Activated CD4-positive, alpha-beta memory T cell treated with anti-CD3 and anti-CD28 coated beads for 36 hours (primary cell): Measurements from ENCODE around the gene CADPS. TPM values are rescaled to one million over a fixed set of nuclear protein-coding genes. Genes with fewer than 3 reads are reported as not detected.

Source experiments
- CTCF ChIA-PET: fragments of 350-600 bp; sonication (Branson Sonifier 250); formaldehyde crosslinking; loops from one replicate; lab custom pipeline; 2021; ENCODE audit warnings: antibody characterized with exemption, inconsistent platforms; lab: Charles Lee
- POLR2A ChIA-PET: fragments of 350-600 bp; sonication (Branson Sonifier 250); formaldehyde crosslinking; loops from one replicate; lab custom pipeline; 2021; ENCODE audit warnings: antibody characterized with exemption; lab: Charles Lee
- DNase-seq: peaks from one replicate; pipeline ENCODE4 v3.0.0-alpha.2; 2020
- H3K27ac Mint-ChIP-seq: one replicate; pipeline ENCODE4 v1.8.0; 2021; ENCODE audit warnings: mixed read lengths
- H3K27me3 Mint-ChIP-seq: one replicate; pipeline ENCODE4 v1.8.0; 2021; ENCODE audit warnings: mixed read lengths
- H3K36me3 Mint-ChIP-seq: one replicate; pipeline ENCODE4 v1.8.0; 2021; ENCODE audit warnings: mixed read lengths
- H3K4me1 Mint-ChIP-seq: one replicate; pipeline ENCODE4 v1.8.0; 2021; ENCODE audit warnings: low read depth, mixed read lengths
- H3K4me3 Mint-ChIP-seq: one replicate; pipeline ENCODE4 v1.8.0; 2021; ENCODE audit warnings: mild to moderate bottlenecking, mixed read lengths
- H3K9me3 Mint-ChIP-seq: one replicate; pipeline ENCODE4 v1.8.0; 2021; ENCODE audit warnings: mixed read lengths
- intact Hi-C: fragments of 100-400 bp; cut with micrococcal nuclease; formaldehyde crosslinking; loops from one replicate; pipeline ENCODE4 v1.15.1; 2023
- total RNA-seq, 2 experiments: library from RNA; stranded (reverse); gene quantifications; one replicate each; pipeline ENCODE4 v1.2.3, GENCODE V29; 2021

The CADPS gene
- total RNA-seq, 2 experiments from 2014 or later, result not detected

DNA sequence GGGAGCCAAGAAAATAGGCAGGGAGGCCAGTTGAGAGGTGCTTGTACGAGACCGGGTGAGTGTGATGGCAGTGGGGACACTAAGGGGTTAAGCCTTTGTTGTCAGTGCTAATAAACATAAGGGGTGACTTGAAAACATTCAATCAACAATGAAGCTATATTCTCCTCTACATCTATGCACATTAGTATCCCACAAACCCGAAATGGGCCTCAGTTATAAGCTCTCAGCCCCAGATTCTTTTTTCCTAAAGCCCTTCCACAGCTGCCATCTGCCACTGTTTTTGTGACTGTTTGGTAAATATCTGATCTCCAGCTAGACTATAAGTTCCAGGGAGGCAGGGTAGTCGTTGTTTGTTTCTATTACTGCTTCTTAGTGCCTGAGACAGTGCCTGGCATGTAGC lies 118.2 kb downstream of the CADPS start:
- CTCF ChIA-PET, result no interaction called here

DNA sequence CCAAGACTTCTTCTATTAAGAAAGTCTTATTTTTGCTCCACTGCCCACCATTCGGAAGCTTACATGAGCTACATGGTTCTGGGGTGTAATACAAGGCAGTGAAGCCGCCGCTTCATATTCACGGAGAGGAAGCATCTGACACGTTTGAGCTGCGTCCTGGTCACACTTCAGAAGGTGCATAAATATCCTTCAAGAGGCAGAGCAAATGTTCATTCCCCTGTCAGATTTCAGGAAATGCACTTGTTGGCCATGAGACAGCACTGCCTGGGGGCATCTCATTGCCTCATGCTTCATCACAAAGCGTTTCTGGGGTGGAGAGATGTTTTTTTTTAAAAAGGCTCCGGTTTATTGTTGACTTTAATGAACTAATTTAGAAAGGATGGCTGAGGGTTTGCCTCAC lies 119.9 kb downstream of the CADPS start:
- no peak for DNase-seq
- ChIA-PET POLR2A (no interaction called here), CTCF (no interaction called here)
- Mint-ChIP-seq H3K4me1 (no peaks in the 10 kb centered on the region), H3K27me3 (no peaks in the 10 kb centered on the region), H3K36me3 (no peaks in the 10 kb centered on the region), H3K27ac (no peak overlapping the region), H3K4me3 (no peak overlapping the region), H3K9me3 (no peaks in the 10 kb centered on the region)
- intact Hi-C loops, result no loop called here

More for the DNA sequence above, 118.2 kb downstream of the CADPS start:
- intact Hi-C loops, result no loop called here
- Mint-ChIP-seq H3K9me3 (no peaks in the 10 kb centered on the region), H3K36me3 (no peaks in the 10 kb centered on the region), H3K27me3 (no peaks in the 10 kb centered on the region), H3K4me1 (no peaks in the 10 kb centered on the region), H3K4me3 (no peak overlapping the region), H3K27ac (no peak overlapping the region)
- POLR2A ChIA-PET, result no interaction called here
- DNase-seq, result no peak

DNA sequence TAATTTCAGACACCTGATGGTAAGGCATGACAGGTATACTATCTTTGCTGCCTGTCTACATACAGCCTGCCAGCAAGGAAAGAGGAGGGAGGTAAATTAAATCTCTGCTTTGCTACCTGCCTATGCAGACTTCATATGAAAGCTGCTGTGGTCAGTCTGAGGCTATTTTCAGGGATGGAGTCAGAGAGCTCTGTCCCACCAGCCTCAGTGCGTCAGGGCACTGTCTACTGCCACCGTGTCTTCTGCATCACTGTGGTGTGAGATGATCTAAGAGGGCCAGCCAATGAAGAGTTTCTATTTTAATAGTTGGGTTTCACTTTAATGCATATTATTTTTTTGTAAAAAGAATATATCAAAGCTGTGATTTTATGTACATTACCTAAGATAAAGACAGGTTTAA lies 125.6 kb downstream of the CADPS start:
- ChIA-PET POLR2A (no interaction called here), CTCF (no interaction called here)
- intact Hi-C loops, result no loop called here
- no peak for DNase-seq
- no peaks in the 10 kb centered on the region for H3K4me1 Mint-ChIP-seq
- H3K4me3 Mint-ChIP-seq, result no peak overlapping the region
- H3K27ac Mint-ChIP-seq, result no peak overlapping the region
- H3K36me3 Mint-ChIP-seq, result no peaks in the 10 kb centered on the region
- no peaks in the 10 kb centered on the region for H3K9me3 Mint-ChIP-seq
- H3K27me3 Mint-ChIP-seq, result no peaks in the 10 kb centered on the region

- Mint-ChIP-seq H3K27me3 (no peaks in the 10 kb centered on the region), H3K9me3 (no peaks in the 10 kb centered on the region), H3K4me1 (no peaks in the 10 kb centered on the region), H3K4me3 (no peak overlapping the region), H3K27ac (no peak overlapping the region), H3K36me3 (no peaks in the 10 kb centered on the region)
- CTCF ChIA-PET, result no interaction called here
- POLR2A ChIA-PET, result no interaction called here
- no peak for DNase-seq
- intact Hi-C loops, result no loop called here
Observed at GRCh38 chr3:62749130-62749529, 126.1 kb downstream of the CADPS start.

GRCh38 chr3:62737449-62737848 lies 137.8 kb downstream of the CADPS start:
- Mint-ChIP-seq H3K36me3 (no peaks in the 10 kb centered on the region), H3K4me1 (no peaks in the 10 kb centered on the region), H3K27ac (no peak overlapping the region), H3K9me3 (peaks cover 7% of the 10 kb centered on the region), H3K4me3 (no peak overlapping the region), H3K27me3 (no peaks in the 10 kb centered on the region)
- CTCF ChIA-PET, result no interaction called here
- DNase-seq, result no peak
- POLR2A ChIA-PET, result no interaction called here
- intact Hi-C loops, result no loop called here

DNA sequence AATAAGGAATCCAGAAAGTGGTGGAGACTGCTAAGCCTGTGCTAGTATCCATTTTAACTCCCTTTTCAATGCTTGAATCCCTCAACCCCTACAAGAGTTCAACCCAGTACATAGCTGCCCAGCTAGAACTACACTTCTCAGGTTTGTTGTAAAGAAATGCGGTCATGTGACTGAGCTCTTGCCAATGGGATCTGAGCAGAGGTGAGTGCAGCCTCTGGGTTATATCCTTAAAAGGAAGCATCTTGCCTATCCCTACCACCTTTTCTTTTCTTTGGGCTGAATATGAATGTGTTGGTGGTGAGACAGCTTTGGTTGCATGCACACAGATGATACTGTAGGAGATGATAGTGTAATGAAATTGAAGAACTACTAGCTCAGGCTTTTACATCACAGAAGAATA lies 139.7 kb downstream of the CADPS start:
- DNase-seq, result no peak
- Mint-ChIP-seq H3K27ac (no peak overlapping the region), H3K4me1 (no peaks in the 10 kb centered on the region), H3K9me3 (peaks cover 7% of the 10 kb centered on the region), H3K27me3 (no peaks in the 10 kb centered on the region), H3K4me3 (no peak overlapping the region), H3K36me3 (no peaks in the 10 kb centered on the region)
- POLR2A ChIA-PET, result no interaction called here
- CTCF ChIA-PET, result no interaction called here
- intact Hi-C loops, result no loop called here

DNA sequence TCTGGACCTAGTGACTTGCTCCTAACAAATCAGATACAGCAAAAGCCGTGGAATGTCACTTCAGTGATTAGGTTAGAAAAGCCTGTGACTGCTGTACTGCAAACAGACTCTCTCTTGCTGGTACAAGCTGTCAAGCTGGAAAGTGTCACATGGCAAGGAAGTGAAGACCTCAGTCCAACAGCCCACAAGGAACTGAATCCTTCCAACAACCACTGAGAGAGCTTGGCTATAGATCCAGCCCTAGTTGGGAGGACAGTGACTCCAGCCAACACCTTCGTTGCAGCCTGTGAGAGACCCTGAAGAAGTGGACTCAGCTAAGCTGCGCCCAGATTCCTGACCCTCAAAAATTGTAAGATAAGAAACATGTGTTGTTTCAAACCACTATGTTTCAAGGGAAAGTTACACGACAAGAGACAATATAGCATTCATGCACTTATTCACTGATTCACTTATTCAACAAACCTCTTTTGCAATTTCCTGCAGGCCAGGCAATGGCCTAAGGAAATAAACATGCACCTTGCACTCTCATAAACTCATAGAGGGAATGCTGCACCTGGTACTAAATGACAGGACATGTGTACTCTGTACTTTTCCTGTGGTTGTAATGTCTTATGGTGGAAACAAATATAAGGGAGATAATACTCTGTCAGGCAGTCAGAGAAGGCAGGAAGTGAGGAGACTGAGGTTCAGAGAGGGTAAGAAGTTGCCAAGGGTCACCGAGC lies 142.9 kb downstream of the CADPS start:
- ChIA-PET POLR2A (no interaction called here), CTCF (no interaction called here)
- Mint-ChIP-seq H3K36me3 (no peaks in the 10 kb centered on the region), H3K9me3 (no peaks in the 10 kb centered on the region), H3K4me1 (no peaks in the 10 kb centered on the region), H3K27ac (no peak overlapping the region), H3K4me3 (no peak overlapping the region), H3K27me3 (no peaks in the 10 kb centered on the region)
- no peak for DNase-seq
- intact Hi-C loops, result no loop called here

- H3K4me1 Mint-ChIP-seq, result no peaks in the 10 kb centered on the region
- POLR2A ChIA-PET, result no interaction called here
Observed at GRCh38 chr3:62727981-62728380, 147.2 kb downstream of the CADPS start.

DNA sequence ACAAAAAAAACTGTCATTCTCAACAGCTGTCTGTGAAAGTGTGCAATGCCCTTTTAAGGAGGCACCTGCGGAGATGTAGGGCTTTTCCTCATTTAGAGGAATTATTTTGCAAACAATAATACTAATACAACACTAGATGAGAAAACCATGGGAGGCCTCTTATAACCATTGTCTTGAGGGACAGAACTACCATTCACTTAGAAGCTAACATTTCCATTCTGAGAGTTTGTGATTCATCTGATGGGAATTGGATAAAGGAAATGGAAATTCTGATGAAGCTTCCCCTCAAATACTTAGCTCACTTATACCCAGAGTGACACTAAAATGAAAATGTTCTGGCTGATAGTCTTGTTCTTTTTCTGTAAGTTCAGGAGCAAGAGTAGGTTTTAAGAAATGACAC lies 147.7 kb downstream of the CADPS start:
- Mint-ChIP-seq H3K4me1 (no peaks in the 10 kb centered on the region), H3K4me3 (no peak overlapping the region), H3K36me3 (no peaks in the 10 kb centered on the region), H3K27ac (no peak overlapping the region), H3K27me3 (no peaks in the 10 kb centered on the region), H3K9me3 (no peaks in the 10 kb centered on the region)
- DNase-seq, result no peak
- CTCF ChIA-PET, result no interaction called here
- intact Hi-C loops, result no loop called here
- POLR2A ChIA-PET, result no interaction called here

More at GRCh38 chr3:62727981-62728380, 147.2 kb downstream of the CADPS start:
- no peaks in the 10 kb centered on the region for H3K36me3 Mint-ChIP-seq
- no peaks in the 10 kb centered on the region for H3K27me3 Mint-ChIP-seq
- no peak overlapping the region for H3K4me3 Mint-ChIP-seq
- intact Hi-C loops, result no loop called here
- DNase-seq, result no peak
- no peaks in the 10 kb centered on the region for H3K9me3 Mint-ChIP-seq
- no peak overlapping the region for H3K27ac Mint-ChIP-seq
- CTCF ChIA-PET, result no interaction called here

DNA sequence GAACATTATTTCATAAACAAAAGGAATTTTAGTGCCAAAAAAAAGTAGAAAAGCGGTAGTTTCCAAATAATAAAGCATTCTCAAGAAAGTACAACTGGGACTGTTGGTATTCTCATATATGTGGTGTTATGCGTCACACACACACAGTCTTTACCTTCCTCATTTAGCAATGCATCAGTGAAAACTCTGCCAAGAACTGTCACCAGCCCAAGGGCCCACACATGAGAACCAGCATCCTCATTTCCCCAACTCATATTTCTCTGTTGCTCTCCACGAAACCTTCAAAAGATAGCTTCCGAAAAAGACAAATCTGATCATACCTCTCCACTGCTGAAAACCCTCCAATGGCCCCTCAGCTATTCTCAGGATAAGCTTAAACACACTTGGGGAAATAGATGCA lies 150.7 kb downstream of the CADPS start:
- no peaks in the 10 kb centered on the region for H3K9me3 Mint-ChIP-seq
- intact Hi-C loops, result no loop called here
- no peaks in the 10 kb centered on the region for H3K27me3 Mint-ChIP-seq
- ChIA-PET POLR2A (no interaction called here), CTCF (no interaction called here)
- no peak overlapping the region for H3K27ac Mint-ChIP-seq
- DNase-seq, result no peak
- H3K4me3 Mint-ChIP-seq, result no peak overlapping the region
- no peaks in the 10 kb centered on the region for H3K36me3 Mint-ChIP-seq
- H3K4me1 Mint-ChIP-seq, result no peaks in the 10 kb centered on the region

DNA sequence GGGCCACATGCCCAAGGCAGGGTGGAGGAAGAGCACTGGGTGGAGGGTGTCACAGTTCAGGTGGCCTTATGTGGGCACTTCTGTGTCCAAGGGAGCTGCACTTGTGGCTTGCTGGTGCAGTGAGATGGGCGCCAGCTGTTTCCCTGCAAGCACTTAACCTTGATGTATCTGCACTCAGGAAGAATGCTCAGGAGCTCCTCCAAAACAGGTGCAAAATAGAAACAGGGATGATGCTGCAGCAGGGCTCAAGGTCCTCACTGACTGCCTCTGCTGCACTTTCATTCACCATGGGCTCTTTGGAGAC lies 151.3 kb downstream of the CADPS start:
- ChIA-PET CTCF (no interaction called here), POLR2A (no interaction called here)
- H3K9me3 Mint-ChIP-seq, result no peaks in the 10 kb centered on the region
- H3K27me3 Mint-ChIP-seq, result no peaks in the 10 kb centered on the region
- no peaks in the 10 kb centered on the region for H3K4me1 Mint-ChIP-seq
- H3K36me3 Mint-ChIP-seq, result no peaks in the 10 kb centered on the region
- DNase-seq, result no peak
- intact Hi-C loops, result no loop called here
- no peak overlapping the region for H3K27ac Mint-ChIP-seq
- no peak overlapping the region for H3K4me3 Mint-ChIP-seq

- POLR2A ChIA-PET, result no interaction called here
- CTCF ChIA-PET, result no interaction called here
- intact Hi-C loops, result no loop called here
Observed at GRCh38 chr3:62723166-62723913, 151.9 kb downstream of the CADPS start.

DNA sequence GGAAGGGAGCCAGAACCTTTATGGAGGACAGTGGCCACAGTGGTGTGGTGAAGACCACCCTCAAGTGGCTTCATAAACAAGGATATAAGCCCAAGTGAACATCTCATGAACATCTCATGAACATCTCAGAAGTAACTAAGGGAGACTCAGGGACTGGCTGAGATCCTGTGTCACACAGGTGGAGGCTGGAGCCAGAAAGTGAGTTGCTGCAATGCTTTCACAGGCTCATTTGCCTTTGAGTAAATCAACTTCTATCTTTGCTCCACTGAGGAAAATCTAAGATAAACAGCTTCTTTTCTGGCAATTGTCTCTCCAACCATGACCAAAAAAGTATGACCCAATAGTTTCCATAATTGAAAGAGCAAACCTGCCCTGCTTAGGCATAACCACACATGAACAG lies 152.9 kb downstream of the CADPS start:
- Mint-ChIP-seq H3K27ac (no peak overlapping the region), H3K9me3 (no peaks in the 10 kb centered on the region), H3K36me3 (no peaks in the 10 kb centered on the region), H3K4me3 (no peak overlapping the region), H3K4me1 (no peaks in the 10 kb centered on the region), H3K27me3 (no peaks in the 10 kb centered on the region)
- no peak for DNase-seq
- POLR2A ChIA-PET, result no interaction called here
- CTCF ChIA-PET, result no interaction called here
- intact Hi-C loops, result no loop called here

More at GRCh38 chr3:62723166-62723913, 151.9 kb downstream of the CADPS start:
- H3K27ac Mint-ChIP-seq, result no peak overlapping the region
- no peak for DNase-seq
- H3K9me3 Mint-ChIP-seq, result no peaks in the 10 kb centered on the region
- H3K27me3 Mint-ChIP-seq, result no peaks in the 10 kb centered on the region
- H3K4me3 Mint-ChIP-seq, result no peak overlapping the region
- no peaks in the 10 kb centered on the region for H3K36me3 Mint-ChIP-seq
- H3K4me1 Mint-ChIP-seq, result no peaks in the 10 kb centered on the region
